Gastrocnemius medialis (tissue), 4 donors: Measurements from ENCODE around the gene OR8G1.

ENCODE experiments used
- CTCF ChIP-seq, 5 experiments: fragments of 450-650 bp in 3 of 5; fragments of 200-600 bp in 2 of 5; sonication (generic) in 2 of 5; IDR thresholded peaks in 4 of 5; conservative IDR thresholded peaks in 1 of 5; 1 replicate in 4 of 5; 2 replicates in 1 of 5; pipeline ENCODE4 v1.5.1; 2016 to 2019; ENCODE audit warnings: antibody characterized with exemption in 5 of 5, mild to moderate bottlenecking in 3 of 5, moderate library complexity in 3 of 5
- POLR2A ChIP-seq, 2 donors: fragments of 450-650 bp; IDR thresholded peaks; one replicate each; pipeline ENCODE4 v1.6.1; 2017; ENCODE audit warnings: antibody characterized with exemption in 2 of 2, mild to moderate bottlenecking in 2 of 2, moderate library complexity in 2 of 2

DNA sequence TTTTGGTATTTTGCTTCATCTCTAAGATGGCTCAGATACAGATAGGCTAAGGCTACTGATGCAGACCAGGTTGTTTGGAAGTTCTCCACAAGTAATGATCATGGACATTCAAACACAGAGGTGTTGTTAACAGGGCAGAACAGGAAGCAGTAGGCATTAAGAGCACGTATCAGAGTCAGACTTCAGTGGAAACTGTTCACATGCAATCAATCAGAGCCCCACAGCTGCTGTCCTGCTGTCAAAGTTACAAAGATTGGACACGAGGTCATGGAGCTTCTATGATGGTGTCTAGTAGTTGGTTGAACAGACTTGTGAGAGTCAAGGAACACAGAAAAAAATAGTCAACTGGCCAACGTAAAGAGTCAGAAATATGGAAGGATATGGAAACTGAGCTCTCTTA, 37.9 kb upstream of the OR8G1 start:
- TF ChIP-seq CTCF (IDR thresholded peaks at IDR 0.05 in 4 of 5, conservative IDR thresholded peaks at IDR 0.05 in 1 of 5), result no peak
- TF ChIP-seq POLR2A (IDR thresholded peaks at IDR 0.05), result no peak
